Measurements from ENCODE around the gene SPTLC1.
A peak's percentile ranks its signal among the peaks of the same experiment; 100 is the strongest.
"Not testable (repeated sequence)": the region's sequence is repeated elsewhere in the genome, so short reads cannot be mapped to it uniquely, and the experiment has no call there.

The SPTLC1 gene

DNA sequence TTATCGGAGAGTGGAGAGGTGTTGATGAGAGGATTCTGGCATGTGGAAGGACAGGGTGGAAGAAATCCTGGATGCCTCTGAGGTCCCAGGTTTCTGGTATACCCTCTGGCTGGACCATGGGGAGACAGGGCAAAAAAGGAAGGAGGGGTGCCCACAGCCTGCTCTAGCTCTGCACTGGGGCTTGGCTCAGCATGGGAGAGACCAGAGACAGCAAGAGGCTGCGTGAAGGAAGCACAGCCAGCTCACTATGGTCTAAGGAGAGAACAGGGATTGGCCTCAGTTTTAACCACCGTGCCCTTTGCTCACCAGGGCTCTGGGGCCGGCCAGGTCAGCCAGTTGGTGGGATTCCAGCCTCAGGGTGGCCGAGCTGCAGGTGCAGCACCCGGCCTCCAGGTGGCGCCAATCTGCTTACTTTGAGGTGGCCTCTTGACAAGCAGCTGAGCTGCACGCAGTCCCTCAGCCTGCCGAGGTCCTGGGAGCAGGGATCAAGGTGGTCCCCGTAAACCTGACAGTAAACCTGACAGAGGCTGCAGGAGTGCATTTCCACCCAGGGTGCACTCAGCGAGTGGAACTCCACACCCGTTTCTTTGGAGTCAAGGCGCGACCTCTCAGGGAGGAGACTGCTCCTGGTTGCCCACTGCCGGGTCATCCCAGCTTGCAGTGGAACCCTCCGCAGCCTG is 25.0 kb upstream of the SPTLC1 start:
- peak; percentile 61 for DNase-seq

DNA sequence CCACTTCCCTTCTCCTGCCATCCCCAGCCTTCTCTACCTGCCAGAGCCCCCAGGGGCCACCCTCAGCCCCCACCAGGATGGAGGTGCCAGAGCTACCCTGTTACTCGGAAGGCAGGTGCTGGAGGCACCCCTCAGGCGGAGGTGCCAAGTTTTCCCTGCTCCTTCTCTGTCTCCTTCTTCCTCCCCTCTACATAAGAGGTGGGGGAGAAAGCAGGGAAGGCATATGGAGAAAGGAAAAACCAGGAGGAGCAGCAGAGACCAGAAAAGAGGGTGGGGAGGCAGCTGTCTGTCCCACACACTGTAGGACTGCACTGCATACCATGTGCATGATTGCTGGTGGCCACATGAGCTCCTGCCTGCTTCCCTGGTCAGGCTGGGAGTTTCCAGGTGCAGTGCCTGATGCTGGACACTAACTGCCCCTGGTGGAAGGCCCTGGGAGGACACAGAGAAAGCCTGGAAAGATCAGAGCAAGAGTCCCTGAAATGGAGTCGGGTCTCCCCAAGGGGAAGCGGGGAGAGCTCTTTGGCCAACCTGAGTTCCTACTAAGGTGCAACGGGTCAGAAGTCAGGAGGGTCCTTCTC is 23.8 kb upstream of the SPTLC1 start:
- DNase-seq, result not testable (repeated sequence)

DNA sequence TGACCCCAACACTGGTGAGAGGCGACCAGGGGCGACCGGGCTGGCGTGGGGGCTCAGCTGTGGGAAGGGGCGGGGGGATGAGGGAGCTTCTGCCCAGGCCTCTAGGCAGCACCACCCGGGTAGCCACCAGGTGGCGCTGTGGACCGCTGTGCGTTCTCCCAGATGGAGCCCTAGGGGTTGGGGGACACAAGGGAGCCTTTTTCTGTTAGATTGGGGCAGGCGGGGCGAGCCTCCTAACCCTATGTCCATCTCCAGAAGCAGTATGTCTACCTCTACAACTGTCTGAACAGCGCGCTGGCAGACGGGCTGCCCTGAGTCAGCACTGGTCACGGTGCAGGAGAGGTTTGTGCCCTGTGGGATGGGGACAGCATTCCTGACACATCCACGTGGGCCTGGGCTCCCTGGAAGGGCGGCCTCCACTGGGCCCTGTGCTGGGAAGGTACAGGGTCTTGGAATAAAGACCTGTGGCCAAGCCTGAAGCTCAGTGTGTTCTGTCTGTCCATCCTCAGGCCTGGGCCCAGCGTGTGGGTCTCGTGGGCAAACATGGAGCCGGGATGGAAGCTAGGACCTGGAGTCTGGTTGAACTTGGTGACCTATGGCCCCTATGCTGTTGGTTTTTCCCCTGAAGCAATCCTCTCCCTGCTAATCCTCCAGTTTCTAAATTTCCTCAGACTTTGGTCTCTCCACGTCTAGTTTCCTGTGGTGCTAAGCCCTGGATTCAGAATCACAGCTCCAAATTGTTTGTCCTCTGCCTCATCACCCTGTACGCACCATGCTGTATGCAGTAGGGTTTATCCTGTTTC is 23.1 kb upstream of the SPTLC1 start:
- peak; percentile 73 for DNase-seq

DNA sequence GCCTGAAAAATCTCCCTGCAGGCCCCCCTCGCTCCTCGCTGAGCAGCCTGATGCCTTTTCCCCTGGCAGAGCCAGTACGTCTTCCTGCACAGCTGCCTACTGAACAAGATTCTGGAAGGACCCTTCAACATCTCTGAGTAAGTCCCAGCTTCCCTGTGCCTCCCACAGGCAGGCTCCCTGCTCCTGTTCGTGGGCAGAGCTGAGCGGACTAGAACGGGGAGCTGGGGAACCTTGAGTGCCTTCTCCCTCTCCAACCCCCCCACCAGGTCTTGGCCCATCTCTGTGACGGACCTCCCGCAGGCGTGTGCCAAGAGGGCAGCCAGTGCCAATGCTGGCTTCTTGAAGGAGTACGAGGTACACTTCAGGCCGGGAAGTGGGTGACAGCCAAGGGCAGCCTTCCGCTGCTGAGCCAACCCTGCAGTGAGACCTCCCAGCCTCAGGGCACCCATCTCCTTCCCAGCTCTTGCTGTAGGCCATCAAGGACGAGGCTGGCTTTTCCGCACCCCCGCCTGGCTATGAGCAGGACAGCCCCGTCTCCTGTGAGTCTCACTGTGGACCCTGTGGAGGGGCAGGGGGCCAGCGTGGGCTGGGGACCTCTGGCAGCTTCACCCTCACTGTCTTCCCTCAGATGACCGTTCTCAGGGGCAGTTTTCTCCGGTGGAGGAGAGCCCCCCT is 21.1 kb upstream of the SPTLC1 start:
- DNase-seq, result no peak

DNA sequence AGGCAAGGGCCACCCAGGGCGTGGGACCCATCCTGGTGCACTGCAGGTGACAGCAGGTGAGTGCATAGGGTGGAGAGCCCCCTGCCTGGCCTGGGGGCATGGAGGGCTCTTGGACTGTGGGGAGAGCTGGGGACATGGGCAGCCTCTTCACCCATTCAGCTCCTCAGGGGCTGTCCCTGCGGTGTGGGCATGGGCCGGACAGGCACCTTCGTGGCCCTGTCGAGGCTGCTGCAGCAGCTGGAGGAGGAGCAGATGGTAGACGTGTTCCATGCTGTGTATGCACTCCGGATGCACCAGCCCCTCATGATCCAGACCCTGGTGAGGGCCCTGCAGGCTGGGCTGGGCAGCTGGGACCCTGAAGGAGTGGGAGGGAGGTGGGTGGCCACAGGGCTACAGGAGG is 20.4 kb upstream of the SPTLC1 start:
- no peak for DNase-seq

DNA sequence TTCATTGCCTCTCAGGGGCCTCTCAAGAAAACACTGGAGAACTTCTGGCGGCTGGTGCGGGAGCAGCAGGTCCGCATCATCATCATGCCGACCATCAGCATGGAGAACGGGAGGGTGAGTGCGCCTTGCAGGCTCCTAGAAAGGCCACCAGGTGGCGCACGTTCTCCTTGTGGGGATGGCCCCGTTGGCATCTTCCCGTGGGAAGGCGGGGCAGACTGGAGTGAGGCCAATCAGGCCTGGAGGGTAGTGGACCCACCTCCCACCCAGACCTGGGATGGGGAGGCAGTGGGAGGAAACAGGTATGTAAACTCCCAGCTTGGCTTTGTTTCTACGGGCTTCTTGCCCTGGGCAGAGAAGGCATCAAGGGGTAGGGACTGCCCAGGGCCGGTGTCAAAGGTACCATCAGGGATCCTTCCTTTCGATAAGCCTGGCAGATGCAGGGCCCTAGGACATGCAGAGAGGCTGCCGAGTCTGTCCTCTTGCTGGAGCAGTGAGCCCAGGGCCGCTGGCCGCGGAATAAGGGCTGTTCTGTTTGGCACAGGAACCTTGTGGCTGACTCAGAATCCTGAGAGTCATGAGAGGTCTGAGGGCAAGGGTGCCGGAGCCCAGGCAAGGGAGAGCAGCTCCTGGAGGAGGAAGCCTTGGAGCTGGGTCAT is 18.9 kb upstream of the SPTLC1 start:
- DNase-seq, result peak; percentile 64

DNA sequence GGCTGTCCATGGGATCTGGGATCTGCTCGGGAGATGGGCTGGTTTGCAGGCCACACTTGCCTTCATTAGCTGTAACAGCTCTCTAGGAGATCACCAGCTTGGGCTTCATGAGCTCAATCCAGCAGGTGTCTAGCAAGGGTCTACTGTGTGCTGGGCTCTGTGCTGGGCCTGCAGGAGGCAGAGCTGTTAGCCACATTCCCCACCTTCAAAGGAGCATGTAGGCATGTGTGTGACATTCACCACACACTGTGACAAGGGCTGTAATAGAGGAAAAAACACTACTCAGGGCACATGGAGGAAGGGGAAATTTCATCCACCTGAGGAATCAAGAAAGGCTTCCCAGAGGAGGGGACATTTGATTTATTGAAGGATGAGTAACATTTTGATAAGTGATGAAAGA is 17.7 kb upstream of the SPTLC1 start:
- not testable (repeated sequence) for DNase-seq

DNA sequence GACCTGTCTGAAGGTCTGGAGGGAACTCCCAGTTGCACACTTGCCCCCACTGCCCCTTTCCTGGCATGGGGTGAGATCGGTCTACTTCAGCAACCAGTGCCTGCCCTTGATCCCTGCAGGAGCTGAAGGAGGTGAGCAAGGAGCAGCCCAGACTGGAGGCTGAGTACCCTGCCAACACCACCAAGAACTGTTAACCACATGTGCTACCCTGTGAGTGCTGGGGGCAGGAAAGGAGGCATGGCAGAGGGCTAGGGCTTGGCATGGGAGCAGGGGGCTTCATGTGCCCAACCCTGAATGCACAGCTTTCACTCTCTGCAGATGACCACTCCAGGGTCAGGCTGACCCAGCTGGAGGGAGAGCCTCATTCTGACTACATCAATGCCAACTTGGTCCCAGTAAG is 17.3 kb upstream of the SPTLC1 start:
- no peak for DNase-seq

DNA sequence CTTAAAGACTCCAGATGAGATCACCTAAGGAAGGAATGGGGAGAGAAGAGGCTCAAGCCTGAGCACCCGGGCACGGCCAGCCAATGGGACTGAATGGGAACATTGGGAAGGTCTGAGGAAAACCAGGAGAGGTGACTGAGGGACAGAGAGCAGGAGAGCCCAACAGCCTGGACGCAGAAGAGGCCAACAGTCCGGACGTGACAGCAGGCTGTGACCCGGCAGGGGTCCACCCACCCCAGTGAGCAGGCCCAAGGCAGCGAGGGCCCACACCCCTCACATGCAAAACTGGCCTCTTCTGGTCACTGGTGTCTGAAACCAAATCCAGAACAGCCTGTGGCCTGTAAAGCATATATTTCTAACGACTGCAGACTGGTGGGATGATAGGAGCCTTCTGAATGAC is 7.6 kb upstream of the SPTLC1 start:
- no peak for DNase-seq

DNA sequence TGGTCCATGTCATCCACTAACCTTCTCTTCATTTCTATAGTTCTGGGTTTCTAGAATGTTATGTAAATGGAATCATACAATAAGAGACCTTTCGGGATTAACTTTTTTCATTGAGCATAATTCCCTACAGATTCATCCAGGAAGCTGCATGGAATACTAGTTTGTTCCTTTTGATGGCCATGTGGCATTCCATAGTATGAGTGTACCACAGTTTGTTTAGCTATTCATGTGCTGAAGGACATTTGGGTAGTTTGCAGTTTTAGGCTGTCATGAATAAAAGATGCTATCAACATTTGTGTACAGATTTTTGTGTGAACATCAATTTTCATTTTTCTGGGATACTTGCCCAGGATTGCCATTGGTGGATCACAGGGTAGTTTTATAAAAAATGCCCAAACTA is 6.8 kb upstream of the SPTLC1 start:
- DNase-seq, result no peak

DNA sequence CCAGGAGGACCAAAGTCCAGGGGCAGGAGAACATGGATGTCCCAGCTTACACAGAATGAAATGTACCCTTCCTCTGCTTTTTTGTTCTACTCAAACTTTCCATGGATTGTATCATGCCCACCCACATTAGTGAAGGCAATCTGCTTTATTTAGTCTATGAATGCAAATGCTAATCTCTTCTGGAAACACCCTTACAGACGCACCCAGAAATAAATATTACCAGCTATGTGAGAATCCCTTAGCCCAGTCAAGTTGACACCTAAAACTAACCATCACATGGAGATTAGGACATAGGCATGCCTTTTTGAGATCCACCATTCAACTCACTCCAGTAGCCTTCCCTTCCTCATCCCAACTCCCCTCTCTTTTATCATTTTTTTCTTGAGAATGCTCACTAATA is 6.1 kb upstream of the SPTLC1 start:
- DNase-seq, result no peak

DNA sequence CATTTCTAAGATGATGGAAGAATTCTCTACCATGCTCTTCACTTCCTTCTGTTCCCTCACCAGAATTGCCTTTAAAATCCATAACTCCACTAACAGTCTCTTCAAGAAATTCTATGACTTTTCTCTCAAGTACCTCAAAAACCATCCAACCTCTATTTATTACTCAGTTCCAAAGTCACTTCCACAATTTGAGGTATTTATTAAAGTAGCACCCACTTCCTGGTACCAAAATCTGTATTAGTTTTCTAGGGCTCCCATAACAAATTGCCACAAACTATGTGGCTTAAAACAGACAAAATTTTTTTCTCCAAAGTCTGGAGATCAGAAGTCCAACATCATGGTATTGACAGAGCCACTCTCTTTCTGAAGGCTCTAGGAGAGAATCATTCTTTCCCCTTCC is 4.9 kb upstream of the SPTLC1 start:
- DNase-seq, result no peak

DNA sequence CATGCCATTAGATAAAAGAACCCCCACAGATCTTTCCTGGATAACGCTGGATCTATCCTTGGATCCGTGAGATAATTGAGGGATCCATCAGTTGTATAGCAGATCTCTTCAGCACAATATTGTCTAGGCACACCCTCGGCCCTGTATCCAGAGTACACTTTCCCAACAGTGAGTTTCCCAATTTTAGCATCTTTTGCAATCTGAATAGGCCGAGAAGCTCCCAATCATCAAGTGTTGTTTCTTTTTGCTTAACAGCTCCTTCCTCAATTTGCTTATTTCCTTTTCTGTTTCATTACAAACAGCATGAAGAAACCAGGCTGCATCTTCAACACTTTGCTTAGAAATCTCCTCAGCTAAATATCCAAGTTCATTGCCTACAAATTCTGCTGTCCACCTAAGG is 4.4 kb upstream of the SPTLC1 start:
- DNase-seq, result no peak

DNA sequence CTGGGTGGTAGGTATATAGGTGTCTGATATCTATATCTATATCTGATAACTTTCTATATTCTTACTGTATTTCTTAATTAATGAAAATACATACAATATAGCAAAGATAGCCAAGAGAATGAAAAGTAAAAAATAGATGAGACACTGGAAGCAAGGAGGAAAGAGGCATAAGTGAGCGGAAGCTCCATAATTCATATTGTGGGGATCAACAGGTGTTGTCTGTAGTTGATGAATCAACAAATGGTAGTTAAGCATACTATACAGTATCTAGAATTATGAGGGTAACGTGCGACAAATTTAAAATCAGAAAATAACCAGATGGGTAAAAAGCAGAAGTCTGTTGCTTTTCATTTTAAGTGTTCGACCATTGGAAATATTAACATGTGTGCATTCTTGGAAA is 7.1 kb downstream of the SPTLC1 start:
- DNase-seq, result no peak

DNA sequence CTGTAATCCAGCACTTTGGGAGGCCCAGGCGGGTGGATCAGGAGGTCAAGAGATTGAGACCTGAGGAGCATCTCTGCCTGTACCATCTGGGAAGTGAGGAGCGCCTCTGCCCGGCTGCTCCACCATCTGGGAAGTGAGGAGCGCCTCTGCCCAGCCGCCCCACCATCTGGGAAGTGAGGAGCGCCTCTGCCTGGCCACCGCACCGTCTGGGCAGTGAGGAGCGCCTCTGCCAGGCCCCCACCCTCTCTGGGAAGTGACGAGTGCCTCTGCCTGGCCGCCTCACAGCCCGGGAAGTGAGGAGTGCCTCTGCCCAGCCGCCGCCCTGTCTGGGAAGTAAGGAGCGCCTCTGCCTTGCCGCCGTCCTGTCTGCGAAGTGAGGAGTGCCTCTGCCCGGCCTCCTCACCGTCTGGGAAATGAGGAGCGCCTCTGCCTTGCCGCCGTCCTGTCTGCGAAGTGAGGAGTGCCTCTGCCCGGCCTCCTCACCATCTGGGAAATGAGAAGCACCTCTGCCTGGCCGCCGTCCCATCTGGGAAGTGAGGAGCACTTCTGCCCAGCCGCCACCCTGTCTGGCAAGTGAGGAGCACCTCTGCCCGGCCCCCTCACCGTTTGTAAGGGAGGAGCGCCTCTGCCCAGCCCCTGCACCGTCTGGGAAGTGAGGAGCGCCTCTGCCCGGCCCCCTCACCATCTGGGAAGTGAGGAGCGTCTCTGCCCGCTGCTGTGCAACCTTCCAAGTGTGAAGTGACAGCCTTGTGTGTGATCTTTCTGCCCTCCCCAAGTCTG is 9.6 kb downstream of the SPTLC1 start:
- DNase-seq, result not testable (repeated sequence)

DNA sequence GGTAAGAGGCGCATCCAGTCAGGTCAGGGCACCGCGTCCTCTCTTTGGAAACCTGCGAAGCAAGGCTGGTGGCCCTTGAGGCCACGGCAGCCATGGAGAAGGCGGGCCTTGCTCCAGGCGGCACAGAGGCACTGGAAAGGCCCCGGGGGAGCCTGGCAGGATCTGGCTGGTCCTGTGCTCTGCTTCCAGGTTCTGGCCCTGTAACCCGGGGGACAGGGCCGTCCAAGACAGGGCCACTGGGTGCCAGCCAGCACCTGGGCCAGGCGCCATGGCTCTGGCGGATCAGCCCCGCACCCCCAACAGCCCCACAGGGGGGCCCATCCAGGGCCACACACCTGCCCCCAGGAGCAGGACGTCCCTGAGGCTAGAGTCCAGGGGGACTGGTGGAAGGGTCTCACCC is 11.6 kb downstream of the SPTLC1 start:
- not testable (repeated sequence) for DNase-seq

DNA sequence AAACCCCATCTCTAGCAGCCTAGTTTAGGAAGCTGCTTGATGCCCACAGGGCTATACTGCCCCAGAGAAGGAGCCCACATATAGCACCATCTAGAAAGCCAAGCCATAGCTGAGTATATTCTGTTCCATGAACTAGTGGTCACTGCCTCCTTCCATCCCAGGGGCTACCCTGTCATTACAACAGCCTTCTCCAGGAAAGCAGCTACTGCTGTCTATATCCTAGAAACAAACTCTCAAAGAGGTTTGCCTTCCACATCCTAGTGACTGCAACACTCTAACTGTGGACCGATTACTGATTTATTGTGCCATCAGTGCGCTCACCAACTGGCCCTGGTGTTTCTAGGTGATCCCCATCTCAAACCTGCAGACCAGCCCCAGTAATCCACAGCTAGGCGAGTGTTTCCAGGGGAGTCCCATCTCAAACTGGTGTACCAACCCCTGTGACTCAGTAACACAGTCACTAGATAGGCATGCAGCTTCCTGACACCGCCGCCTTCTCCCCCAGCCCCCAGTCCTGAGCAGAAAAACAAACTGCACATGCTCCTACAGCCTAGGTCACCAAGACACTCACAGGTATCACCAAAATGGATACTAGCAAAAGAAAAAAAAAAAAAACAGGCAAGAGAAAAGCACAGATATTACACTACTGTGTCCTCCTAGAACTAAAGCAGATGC is 14.8 kb downstream of the SPTLC1 start:
- no peak for DNase-seq

DNA sequence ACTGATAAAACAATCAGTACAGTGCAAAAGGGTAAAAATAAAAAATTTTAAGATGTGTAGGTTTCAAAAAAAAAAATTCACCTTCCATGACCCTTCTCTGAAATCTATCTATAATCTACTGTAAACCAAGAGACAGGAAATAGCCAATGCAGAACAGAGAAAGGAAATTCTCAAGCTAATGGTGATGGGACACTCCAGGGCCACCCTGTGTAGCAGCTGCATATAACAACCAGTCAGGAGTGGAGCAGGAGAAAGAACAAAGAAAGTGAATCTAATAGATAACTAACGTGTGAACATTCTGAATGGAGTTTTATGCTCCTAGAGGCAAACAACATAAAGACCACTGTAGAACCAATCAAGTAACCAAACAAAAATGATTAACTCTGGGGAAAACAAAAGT is 16.6 kb downstream of the SPTLC1 start:
- no peak for DNase-seq

DNA sequence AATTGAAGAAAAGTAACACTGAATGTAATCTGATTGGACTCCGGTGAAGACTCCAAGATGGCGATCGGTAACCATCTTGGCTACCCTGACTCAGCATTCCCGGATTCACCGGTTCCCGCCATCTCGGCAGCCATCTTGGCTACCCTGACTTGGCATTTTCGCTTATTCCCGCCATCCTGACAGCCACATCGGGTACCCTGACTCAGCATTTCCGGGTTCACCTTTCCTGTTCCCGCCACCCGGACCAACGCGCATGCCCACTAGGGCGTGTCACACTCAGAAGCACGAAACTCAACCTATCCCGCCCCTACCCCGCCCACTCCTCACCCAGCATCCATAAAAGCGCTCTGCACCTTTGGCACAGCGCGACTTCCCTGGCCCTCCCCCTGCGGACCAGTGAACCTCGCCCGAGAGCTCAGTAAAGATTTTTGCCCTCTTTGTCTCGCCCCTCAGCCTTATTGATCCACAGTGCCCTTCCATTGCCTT is 17.2 kb downstream of the SPTLC1 start:
- no peak for DNase-seq

DNA sequence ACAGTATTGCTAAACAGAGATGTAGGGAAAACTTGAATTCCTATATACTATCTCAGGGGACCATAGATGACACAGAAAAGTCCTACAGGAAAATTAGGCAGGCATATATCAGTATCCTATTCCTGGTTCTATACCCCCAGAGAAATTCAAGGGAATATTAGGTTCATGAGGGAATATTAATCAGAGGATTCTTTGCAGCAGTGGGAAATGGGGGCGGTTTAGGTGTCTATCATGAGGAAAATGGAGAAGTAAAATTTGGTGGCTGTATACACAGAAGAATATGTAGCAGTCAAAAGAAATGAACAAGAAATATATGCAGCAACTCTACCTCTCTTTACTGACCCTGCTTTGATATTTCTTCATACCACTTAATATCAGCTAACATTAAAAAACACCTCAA is 20.0 kb downstream of the SPTLC1 start:
- DNase-seq, result no peak

DNA sequence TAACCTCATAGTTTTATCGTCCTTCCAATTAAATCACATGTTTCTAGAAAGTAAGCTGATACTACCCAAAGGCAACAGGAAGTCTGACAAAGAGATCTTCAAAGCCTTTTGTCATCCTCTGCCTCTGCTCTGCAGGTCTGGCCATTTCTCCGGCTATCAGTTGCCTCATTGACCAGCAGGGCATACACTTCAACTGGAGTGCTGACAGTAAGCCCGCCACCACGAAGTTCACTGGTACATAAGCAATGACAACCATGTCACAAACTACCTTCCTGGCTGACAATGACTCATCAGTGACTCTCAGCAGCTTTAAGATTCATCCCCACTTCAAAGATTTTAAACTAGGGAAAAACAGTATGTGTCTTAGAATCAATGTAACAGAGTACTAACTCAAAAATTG is 20.6 kb downstream of the SPTLC1 start:
- no peak for DNase-seq

DNA sequence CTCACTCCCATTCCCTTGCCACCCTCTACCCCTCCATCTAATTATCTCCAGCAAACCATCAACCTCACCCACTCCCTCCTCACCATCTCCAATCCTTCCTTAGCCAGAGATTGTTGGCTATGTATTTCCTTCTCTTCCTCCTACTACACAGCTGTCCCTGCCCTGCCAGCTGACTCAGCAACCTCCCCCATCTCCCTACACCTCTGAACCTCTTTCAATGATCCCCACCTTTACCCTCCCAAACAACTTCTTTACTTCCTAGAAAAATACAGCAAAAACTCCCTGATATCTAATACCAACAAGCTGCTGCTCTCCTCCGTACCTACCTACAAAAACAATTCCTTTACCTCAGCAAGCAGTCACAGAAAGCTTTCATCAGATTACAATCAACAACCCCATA is 37.3 kb downstream of the SPTLC1 start:
- no peak for DNase-seq

All from effector CD4-positive, alpha-beta T cell (primary cell).